HG02571 (cell line): ENCODE results near the gene ADAM8.

Source experiments
- ATAC-seq: cut with Tn5 transposase; IDR thresholded peaks from one replicate; pipeline ENCODE4 v1.9.1; 2021; ENCODE audit warnings: mild to moderate bottlenecking, moderate library complexity; ENCODE audit not compliant: unreplicated experiment

ADAM8 gene

GRCh38 chr10:133251388-133252222 is 25.1 kb downstream of the ADAM8 start:
- no peak for ATAC-seq

- no peak for ATAC-seq
Measured at GRCh38 chr10:133249975-133250754, 26.5 kb downstream of the ADAM8 start.

- no peak for ATAC-seq
Measured at GRCh38 chr10:133249094-133249780, 27.4 kb downstream of the ADAM8 start.

GRCh38 chr10:133248334-133248715 is 28.3 kb downstream of the ADAM8 start:
- ATAC-seq: no peak

- ATAC-seq: no peak
Measured at GRCh38 chr10:133247681-133248333, 28.9 kb downstream of the ADAM8 start.

GRCh38 chr10:133246236-133246626 is 30.4 kb downstream of the ADAM8 start:
- ATAC-seq: no peak

GRCh38 chr10:133245439-133246235 is 31.0 kb downstream of the ADAM8 start:
- ATAC-seq: no peak

- no peak for ATAC-seq
Measured at GRCh38 chr10:133243593-133243992, 33.1 kb downstream of the ADAM8 start.

- no peak for ATAC-seq
Measured at GRCh38 chr10:133242611-133243356, 33.9 kb downstream of the ADAM8 start.

GRCh38 chr10:133241501-133242205 is 35.0 kb downstream of the ADAM8 start:
- no peak for ATAC-seq

- ATAC-seq: no peak
Measured at GRCh38 chr10:133239990-133240389, 36.7 kb downstream of the ADAM8 start.

GRCh38 chr10:133238466-133238804 is 38.2 kb downstream of the ADAM8 start:
- no peak for ATAC-seq

GRCh38 chr10:133237588-133238465 is 38.8 kb downstream of the ADAM8 start, which contains the start of gene VENTX:
Gene VENTX (plus strand): TSS chr10:133237855. CDS start chr10:133237915, 60 bp downstream.
- no peak for ATAC-seq

- no peak for ATAC-seq
Measured at GRCh38 chr10:133237241-133237587, 39.5 kb downstream of the ADAM8 start.

GRCh38 chr10:133236401-133237240 is 40.0 kb downstream of the ADAM8 start:
- ATAC-seq: no peak

GRCh38 chr10:133235932-133236331 is 40.7 kb downstream of the ADAM8 start:
- ATAC-seq: no peak

- ATAC-seq: no peak
Measured at GRCh38 chr10:133235265-133235855, 41.3 kb downstream of the ADAM8 start.
